GM19397 (cell line): ENCODE results near the gene NHERF1.

ENCODE experiments used
- ATAC-seq: cut with Tn5 transposase; IDR thresholded peaks from one replicate; pipeline ENCODE4 v1.9.1; 2021; ENCODE audit warnings: mild to moderate bottlenecking, moderate library complexity; ENCODE audit not compliant: unreplicated experiment

The NHERF1 gene

GRCh38 chr17:74807441-74807840, 59.0 kb downstream of the NHERF1 start:
- no peak for ATAC-seq

DNA sequence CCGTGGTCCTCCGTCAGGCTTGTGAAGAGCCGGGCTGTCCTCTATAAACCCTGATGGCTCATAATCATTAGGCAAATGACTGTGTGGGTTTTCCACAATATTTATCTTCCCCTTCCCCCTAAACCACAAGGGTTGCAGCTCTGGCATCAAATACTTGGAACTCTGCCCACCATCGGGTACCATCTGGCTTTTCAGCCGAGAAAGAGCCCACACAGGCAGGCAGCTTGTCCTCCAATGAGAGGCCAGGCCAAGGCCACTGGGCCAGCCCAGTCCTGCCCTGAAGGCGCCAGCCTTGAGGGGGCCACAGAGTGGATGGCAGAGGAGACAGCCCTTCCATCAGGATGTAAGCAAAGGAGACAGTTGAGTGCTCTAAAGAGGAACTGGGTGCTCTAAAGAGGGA, 59.5 kb downstream of the NHERF1 start:
- ATAC-seq = no peak

GRCh38 chr17:74808714-74809430, 60.4 kb downstream of the NHERF1 start:
- no peak for ATAC-seq

- ATAC-seq = no peak
Observed at GRCh38 chr17:74810699-74811485, 62.5 kb downstream of the NHERF1 start.

DNA sequence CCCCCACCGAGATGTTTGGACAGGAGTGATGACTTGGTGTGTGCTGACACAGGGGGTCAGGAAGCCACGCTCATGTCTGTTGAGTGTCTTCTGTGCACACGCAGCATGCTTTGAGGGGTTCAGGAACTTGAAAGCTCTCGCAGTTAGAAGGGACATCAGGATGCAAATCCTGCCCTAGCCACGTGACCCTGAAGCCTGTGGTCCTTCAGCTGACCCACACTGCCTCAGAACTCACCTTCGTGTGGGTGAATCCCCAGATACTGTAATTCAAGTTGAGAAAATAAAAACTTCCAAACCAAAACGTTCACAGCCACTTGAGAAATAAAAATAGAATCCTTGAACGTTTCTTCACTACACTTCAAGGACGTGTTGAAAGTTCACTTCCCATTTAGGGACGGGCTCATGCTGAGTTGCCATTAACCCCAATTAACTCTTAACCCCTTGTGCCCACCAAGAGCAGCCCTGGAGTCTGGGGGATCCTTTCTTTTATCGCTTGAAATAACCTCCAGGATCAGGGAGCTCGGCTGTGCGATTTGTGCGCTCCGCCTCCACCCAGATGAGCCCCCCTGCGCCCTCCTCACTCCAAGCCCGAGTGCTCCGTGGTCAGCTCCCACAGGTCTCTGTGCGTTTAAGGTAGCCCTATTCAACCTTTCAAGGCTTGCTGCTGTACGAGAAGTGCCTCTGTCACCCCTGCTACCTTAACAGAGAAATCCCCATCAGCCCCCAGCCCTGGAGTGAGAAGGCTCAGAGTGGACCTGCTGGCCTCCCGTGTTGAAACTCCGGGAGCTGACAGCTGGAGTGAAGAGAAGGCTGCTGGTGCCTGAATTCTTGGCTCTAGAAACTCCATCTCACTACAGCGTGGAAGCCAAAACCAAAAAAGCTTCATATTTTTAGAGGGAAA, 63.9 kb downstream of the NHERF1 start:
- no peak for ATAC-seq

DNA sequence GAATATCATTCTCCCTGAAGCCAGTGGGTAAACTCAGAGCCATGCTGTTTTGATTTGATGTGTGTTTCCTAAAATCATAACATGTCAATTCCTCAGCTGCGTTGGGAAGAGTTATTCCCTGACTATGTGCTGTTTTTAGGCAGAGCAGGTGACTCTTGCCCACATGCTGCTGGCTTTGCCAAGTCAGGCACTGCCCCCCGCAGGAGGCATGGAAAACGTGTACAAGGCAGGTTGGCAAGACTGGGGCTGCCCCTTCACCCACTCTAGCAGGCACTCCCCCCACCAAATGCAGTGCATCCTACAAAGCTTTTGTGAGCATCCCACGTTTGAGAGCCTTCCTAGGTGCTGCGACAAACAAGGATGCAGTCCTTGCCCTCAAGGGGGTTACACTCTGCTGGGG, 66.0 kb downstream of the NHERF1 start:
- no peak for ATAC-seq

DNA sequence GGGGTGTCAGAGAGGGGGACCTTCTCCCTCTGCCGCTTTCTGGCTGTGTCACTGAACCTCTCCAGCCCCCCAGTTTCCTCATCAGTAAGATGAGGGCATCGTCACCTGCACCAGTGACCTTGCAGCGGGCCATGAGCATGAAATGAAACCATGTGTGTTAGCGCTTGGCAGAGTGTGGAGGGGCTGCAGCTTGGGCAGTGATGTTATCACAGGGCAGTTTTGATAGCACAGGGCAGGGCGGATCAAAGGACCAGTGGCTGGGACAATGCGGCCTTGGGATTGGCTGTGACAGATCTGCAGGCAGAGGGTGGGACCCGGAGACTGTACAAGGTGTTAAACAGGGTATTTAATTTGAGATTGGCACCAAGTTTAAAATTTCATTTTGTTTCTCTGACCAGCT, 66.6 kb downstream of the NHERF1 start:
- ATAC-seq = no peak

DNA sequence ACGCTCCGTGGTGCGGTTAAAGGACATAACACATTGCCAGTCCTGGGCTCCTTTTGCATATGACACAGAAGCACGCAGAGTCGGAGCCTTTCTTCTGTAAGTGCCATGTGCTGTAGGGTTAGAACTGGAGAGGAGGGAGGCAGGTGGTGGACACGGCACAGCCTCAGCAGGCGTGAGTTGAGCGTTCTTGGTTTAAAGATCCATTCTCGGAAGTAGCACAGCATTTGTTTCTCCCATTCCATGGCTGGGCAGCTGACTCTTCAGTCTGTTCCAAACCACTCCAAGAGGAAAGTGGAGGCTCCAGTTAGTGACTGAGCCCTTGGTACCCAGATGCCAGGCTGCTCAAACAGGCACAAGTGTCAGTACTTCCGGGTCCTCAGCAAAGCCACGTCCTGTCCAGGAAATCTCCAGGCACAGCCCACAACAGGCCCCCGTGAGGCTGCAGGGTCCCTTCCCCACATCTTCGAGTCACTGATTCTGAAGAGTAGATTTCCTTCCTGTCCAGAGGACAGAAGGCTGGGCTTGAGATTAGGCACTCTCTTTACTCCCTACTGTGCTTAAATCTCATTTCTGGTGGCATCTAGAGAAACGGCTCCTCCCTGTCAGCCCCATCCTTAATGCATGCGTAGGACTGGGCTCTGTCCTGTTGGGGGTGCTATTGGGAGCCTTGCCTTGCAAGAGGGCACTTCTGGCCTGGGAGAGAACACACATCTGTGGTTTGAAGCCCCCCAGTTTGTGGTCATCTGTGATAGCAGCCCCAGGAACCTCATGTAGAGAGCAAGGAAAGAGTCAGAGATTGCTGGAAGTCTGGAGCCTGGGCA, 67.3 kb downstream of the NHERF1 start:
- ATAC-seq = no peak

DNA sequence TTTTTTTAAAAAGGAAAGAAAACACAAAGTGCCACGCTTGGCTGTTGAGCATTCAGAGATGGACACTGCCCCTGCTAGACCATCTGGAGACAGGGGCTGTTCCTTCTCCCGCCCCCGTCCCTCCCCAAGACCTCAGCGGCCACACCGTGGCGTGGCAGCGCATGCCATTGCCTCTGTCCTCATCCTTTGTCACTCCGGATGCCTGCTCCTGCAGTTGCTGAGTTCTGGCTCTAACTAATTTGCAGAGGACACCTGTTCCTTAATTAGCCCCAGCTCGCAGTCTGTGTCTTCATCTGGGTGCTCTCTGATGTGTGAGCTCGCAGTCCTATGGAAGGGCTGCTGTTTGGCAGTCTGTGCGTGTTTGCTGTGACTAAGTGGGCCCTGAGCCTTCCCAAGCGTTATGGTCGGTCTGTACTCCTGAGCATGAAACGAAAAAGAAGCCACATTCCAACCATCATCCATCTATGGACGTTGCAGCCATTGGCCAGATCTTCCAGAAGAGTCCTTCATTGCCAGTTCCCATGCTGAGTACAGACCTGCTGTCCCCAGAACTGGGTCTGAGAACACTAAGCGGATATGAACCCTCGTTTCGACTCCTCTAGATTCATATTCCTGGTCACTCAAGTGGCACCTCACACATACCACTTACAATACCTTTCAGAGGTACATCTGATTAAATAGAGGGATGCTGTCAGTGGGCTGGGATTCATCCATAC, 68.6 kb downstream of the NHERF1 start:
- ATAC-seq = no peak

GRCh38 chr17:74818291-74818938, 70.0 kb downstream of the NHERF1 start:
- no peak for ATAC-seq
